ENCODE data around the gene MYLK4. TPM values are rescaled to one million over a fixed set of nuclear protein-coding genes. Genes with fewer than 3 reads are reported as not detected.

MYLK4 gene
- not detected for polyA plus RNA-seq (2012; ENCODE audit: insufficient read length, low read depth)

DNA sequence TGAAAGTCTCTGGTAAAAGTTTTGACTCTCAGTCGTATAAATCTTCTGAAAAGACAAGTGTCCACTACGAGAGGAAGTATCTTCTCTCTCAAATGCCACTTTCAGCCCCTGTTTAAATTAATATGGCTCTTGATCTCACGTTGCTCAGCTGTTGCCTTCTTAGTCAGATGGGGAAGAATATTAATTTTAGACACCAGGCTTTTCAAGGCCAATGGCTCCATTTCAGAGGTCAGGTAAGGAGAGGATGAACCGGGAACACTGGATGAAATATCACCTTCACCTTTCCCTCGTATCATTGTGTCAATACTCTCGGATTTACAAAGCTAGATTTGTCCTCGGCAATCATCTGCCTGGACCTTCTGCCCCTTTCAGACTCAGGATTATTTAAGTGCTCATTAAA, at the start of gene MYLK4:
Gene MYLK4 (minus strand): TSS at position 91 of the 400 bp plus-strand sequence. CDS start 1,628 bp downstream, outside the sequence.
- TF ChIP-seq, protein P1, sequence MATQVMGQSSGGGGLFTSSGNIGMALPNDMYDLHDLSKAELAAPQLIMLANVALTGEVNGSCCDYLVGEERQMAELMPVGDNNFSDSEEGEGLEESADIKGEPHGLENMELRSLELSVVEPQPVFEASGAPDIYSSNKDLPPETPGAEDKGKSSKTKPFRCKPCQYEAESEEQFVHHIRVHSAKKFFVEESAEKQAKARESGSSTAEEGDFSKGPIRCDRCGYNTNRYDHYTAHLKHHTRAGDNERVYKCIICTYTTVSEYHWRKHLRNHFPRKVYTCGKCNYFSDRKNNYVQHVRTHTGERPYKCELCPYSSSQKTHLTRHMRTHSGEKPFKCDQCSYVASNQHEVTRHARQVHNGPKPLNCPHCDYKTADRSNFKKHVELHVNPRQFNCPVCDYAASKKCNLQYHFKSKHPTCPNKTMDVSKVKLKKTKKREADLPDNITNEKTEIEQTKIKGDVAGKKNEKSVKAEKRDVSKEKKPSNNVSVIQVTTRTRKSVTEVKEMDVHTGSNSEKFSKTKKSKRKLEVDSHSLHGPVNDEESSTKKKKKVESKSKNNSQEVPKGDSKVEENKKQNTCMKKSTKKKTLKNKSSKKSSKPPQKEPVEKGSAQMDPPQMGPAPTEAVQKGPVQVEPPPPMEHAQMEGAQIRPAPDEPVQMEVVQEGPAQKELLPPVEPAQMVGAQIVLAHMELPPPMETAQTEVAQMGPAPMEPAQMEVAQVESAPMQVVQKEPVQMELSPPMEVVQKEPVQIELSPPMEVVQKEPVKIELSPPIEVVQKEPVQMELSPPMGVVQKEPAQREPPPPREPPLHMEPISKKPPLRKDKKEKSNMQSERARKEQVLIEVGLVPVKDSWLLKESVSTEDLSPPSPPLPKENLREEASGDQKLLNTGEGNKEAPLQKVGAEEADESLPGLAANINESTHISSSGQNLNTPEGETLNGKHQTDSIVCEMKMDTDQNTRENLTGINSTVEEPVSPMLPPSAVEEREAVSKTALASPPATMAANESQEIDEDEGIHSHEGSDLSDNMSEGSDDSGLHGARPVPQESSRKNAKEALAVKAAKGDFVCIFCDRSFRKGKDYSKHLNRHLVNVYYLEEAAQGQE (IDR thresholded peaks at IDR 0.05; ENCODE audit: insufficient read depth in 1 of 2, low read depth in 2 of 2, low read length in 2 of 2) = no peak
- TF ChIP-seq POLR2AphosphoS5 (IDR thresholded peaks at IDR 0.05; ENCODE audit: low read depth, low read length) (no peak), SIN3A (IDR thresholded peaks at IDR 0.05; ENCODE audit: borderline replicate concordance, insufficient read depth, low read length) (no peak)

DNA sequence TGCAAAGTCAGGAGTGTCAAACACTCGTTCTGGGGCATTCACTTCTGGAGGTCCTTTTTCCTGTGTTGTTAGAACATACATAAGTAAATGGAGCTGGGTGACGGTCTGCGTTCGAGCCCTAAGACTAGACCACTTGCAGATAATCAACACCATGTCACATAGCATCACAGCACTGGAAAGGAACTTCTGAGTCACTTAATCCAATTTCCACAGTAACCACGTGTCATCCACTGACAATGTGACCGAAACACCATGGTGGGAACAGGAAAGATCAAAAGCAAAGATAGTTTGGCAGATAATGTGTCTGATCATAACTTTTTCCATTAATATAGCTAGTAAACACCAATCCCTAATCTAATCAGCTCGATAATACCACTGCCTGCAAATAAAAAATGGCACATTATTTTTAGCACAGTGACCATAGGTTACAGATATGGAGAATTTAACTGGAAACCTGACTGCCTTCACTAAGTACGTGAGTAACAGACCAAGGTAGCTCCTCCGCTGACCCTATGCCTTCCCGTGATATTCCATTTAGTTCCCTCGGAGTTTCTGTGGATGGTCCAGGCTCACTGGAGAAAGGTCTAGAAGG, 49.3 kb upstream of the MYLK4 start:
- TF ChIP-seq SIN3A (IDR thresholded peaks at IDR 0.05; ENCODE audit: borderline replicate concordance, insufficient read depth, low read length) (no peak), POLR2AphosphoS5 (IDR thresholded peaks at IDR 0.05; ENCODE audit: low read depth, low read length) (no peak), TAF1 (IDR thresholded peaks at IDR 0.05; ENCODE audit: borderline replicate concordance, insufficient read depth, low read length) (no peak), FOXP2 (optimal IDR thresholded peaks at IDR 0.05; ENCODE audit: borderline replicate concordance, extremely low read depth, extremely low read length, insufficient read depth) (no peak)
- TF ChIP-seq, protein P1 (IDR thresholded peaks at IDR 0.05; ENCODE audit: insufficient read depth in 1 of 2, low read depth in 2 of 2, low read length in 2 of 2) = no peak

DNA sequence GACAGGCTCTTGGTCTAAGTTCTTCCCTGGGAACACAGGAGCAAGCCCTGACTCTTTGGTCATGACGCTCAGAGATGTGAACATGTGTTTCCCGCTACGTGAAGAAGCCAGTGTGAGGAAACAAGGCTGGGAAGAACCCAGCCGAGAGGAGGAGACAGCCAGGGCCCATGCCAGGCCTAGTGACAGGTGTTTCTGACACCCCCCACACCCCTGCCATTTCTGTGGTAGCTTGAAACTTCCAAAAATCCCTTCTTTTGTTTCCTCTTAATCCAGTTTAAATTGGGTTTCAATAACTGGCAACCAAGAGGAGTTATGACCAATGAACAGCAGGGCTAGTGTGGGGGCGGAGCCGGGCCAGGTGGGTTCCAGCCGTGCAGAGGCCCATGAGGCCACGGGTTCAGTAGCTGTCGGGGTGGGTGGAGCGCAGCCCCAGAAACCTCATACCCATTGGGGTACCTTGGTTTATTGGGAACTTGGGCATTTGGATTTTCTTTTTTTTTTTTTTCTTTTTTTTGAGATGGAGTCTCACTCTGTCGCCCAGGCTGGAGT, 47.9 kb upstream of the MYLK4 start:
- no peak for TF ChIP-seq POLR2AphosphoS5 (IDR thresholded peaks at IDR 0.05; ENCODE audit: low read depth, low read length)
- TF ChIP-seq TAF1 (IDR thresholded peaks at IDR 0.05; ENCODE audit: borderline replicate concordance, insufficient read depth, low read length) = no peak
- TF ChIP-seq SIN3A (IDR thresholded peaks at IDR 0.05; ENCODE audit: borderline replicate concordance, insufficient read depth, low read length) = no peak

DNA sequence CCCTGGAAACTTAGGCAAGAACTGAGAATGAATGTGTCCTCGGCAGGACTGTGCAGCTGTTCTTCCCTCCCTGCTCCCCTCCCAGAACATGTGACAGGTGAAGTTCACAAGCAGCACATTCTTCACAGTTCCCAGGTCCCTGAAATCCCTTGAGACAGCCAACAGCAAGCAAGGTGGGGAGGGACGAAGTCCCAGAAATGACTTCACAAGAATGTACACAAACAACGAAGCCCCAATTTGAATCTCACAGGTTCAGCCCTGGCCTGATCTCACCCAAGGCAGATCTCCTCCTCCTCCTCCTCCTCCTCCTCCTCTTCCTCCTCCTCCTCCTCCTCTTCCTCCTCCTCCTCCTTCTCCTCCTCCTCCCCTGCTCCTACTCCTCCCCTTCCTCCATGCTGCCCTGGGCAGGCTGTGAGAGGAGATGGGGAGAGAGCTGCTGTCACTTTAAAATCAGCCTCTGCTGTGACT, 46.9 kb upstream of the MYLK4 start:
- TF ChIP-seq TAF1 (IDR thresholded peaks at IDR 0.05; ENCODE audit: borderline replicate concordance, insufficient read depth, low read length) (no peak), FOXP2 (optimal IDR thresholded peaks at IDR 0.05; ENCODE audit: borderline replicate concordance, extremely low read depth, extremely low read length, insufficient read depth) (no peak), POLR2AphosphoS5 (IDR thresholded peaks at IDR 0.05; ENCODE audit: low read depth, low read length) (no peak)

DNA sequence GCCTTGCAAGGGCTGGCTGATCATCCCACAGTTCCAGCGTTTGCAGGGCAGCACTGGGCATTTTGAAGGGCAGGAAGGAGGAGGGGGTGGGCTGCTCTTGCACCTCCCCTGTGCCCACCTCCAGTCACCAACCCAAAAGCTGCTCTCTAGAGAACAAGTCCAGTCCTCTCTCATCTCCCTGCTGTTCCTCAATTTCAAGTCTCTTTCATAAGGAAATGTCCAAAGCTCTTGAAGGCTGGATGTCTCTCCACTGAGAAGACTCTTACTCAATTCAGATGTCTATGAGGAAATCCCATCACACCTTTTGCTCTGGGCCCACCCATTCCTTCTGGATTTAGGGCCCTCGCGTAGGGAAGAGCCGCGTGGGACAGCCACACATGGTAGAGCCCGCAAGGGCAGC, 46.1 kb upstream of the MYLK4 start:
- no peak for TF ChIP-seq TAF1 (IDR thresholded peaks at IDR 0.05; ENCODE audit: borderline replicate concordance, insufficient read depth, low read length)
- TF ChIP-seq, protein P1 (IDR thresholded peaks at IDR 0.05; ENCODE audit: insufficient read depth in 1 of 2, low read depth in 2 of 2, low read length in 2 of 2) = no peak
- no peak for TF ChIP-seq SIN3A (IDR thresholded peaks at IDR 0.05; ENCODE audit: borderline replicate concordance, insufficient read depth, low read length)
- no peak for TF ChIP-seq FOXP2 (optimal IDR thresholded peaks at IDR 0.05; ENCODE audit: borderline replicate concordance, extremely low read depth, extremely low read length, insufficient read depth)
- no peak for TF ChIP-seq POLR2AphosphoS5 (IDR thresholded peaks at IDR 0.05; ENCODE audit: low read depth, low read length)

DNA sequence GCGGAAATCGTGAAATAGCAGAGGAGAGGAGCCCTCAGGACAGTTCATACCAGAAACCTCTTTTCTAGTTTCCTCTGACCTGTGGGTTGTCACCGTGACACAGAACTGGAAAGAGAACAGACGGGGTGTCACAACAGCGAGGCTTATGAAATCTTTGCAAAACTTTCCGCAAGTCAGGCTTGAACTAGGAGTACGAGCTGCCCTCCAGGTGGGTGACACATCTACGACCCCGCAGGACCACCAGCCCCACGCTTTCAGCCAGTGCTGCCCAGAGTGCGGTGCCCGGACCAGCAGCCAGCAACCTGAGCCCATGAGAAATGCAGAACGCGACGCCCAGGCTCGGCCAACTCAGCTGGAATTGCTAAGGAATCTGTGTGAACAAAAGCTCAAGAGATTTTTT, 45.2 kb upstream of the MYLK4 start:
- TF ChIP-seq FOXP2 (optimal IDR thresholded peaks at IDR 0.05; ENCODE audit: borderline replicate concordance, extremely low read depth, extremely low read length, insufficient read depth) = no peak
- no peak for TF ChIP-seq SIN3A (IDR thresholded peaks at IDR 0.05; ENCODE audit: borderline replicate concordance, insufficient read depth, low read length)
- TF ChIP-seq TAF1 (IDR thresholded peaks at IDR 0.05; ENCODE audit: borderline replicate concordance, insufficient read depth, low read length) = no peak
- no peak for TF ChIP-seq POLR2AphosphoS5 (IDR thresholded peaks at IDR 0.05; ENCODE audit: low read depth, low read length)
- TF ChIP-seq, protein P1 (IDR thresholded peaks at IDR 0.05; ENCODE audit: insufficient read depth in 1 of 2, low read depth in 2 of 2, low read length in 2 of 2) = no peak

All from PFSK-1 (cell line).